RWPE1 (cell line): ENCODE data around the gene KIRREL2.

Experiments
- CTCF ChIA-PET: fragments of 350-600 bp; sonication (Branson Sonifier 250); formaldehyde crosslinking; extraction: SDS; loops from one replicate; lab custom pipeline; 2021; lab: Yijun Ruan, JAX
- POLR2A ChIA-PET: fragments of 400-600 bp; formaldehyde crosslinking; extraction: SDS; loops from one replicate; lab custom pipeline; 2020; ENCODE audit warnings: antibody characterized with exemption; ENCODE audit not compliant: low non-redundant PET; lab: Yijun Ruan, JAX
- DNase-seq: peaks from one replicate; pipeline ENCODE4 v3.0.0; 2012; ENCODE audit warnings: low spot score
- H3K27ac ChIP-seq: fragments of 450-650 bp; 2 replicates; pipeline ENCODE4 v1.5.1; 2017
- CTCF ChIP-seq: fragments of 450-650 bp; conservative IDR thresholded peaks from 2 replicates; pipeline ENCODE4 v1.5.1; 2017; ENCODE audit warnings: low read depth, mild to moderate bottlenecking

The KIRREL2 gene

GRCh38 chr19:35856546-35857149 lies at the start of gene KIRREL2:
TSS of gene KIRREL2 (plus strand) at chr19:35856911. CDS start at chr19:35857120, 209 bp downstream.
- CTCF ChIA-PET, result interaction anchor here (0.6 to 1.3 kb wide), 2 partner anchors 23 to 173 kb away, joined by 5 to 8 read pairs; no protein-coding TSS in a partner anchor
- no peak for TF ChIP-seq CTCF
- POLR2A ChIA-PET, result no interaction called here
- no peak for DNase-seq
- no peak within 1 kb of the TSS for H3K27ac ChIP-seq

GRCh38 chr19:35807633-35808032 lies 49.1 kb upstream of the KIRREL2 start:
- CTCF ChIA-PET, result no interaction called here
- POLR2A ChIA-PET, result no interaction called here
- DNase-seq, result no peak
- TF ChIP-seq CTCF, result no peak
- H3K27ac ChIP-seq, result no peak overlapping the region

GRCh38 chr19:35811317-35812219 lies 45.1 kb upstream of the KIRREL2 start:
- DNase-seq, result no peak

GRCh38 chr19:35812220-35813042 lies 44.3 kb upstream of the KIRREL2 start, which contains the start of gene PRODH2:
TSS of gene PRODH2 (minus strand) at chr19:35812845. CDS start at chr19:35812805, 40 bp downstream.
- no peak for TF ChIP-seq CTCF
- CTCF ChIA-PET, result no interaction called here
- no peak for DNase-seq
- POLR2A ChIA-PET, result no interaction called here
- no peak within 1 kb of the TSS for H3K27ac ChIP-seq

More at GRCh38 chr19:35811317-35812219, 45.1 kb upstream of the KIRREL2 start:
- TF ChIP-seq CTCF, result no peak
- POLR2A ChIA-PET, result no interaction called here
- CTCF ChIA-PET, result no interaction called here
- H3K27ac ChIP-seq, result no peak overlapping the region

GRCh38 chr19:35813043-35813890 lies 43.4 kb upstream of the KIRREL2 start:
- no peak for TF ChIP-seq CTCF
- POLR2A ChIA-PET, result interaction anchor here (0.6 kb wide), 1 partner anchor 437 kb away, joined by 3 read pairs; no protein-coding TSS in a partner anchor
- CTCF ChIA-PET, result no interaction called here
- DNase-seq, result no peak
- no peak overlapping the region for H3K27ac ChIP-seq
